ENCODE data around the gene CCL22. TPM values are rescaled to one million over a fixed set of nuclear protein-coding genes. Genes with fewer than 3 reads are reported as not detected.
A peak's percentile ranks its signal among the peaks of the same experiment; 100 is the strongest.

Gene CCL22
- total RNA-seq, 2 experiments from 2014 or later = not detected

DNA sequence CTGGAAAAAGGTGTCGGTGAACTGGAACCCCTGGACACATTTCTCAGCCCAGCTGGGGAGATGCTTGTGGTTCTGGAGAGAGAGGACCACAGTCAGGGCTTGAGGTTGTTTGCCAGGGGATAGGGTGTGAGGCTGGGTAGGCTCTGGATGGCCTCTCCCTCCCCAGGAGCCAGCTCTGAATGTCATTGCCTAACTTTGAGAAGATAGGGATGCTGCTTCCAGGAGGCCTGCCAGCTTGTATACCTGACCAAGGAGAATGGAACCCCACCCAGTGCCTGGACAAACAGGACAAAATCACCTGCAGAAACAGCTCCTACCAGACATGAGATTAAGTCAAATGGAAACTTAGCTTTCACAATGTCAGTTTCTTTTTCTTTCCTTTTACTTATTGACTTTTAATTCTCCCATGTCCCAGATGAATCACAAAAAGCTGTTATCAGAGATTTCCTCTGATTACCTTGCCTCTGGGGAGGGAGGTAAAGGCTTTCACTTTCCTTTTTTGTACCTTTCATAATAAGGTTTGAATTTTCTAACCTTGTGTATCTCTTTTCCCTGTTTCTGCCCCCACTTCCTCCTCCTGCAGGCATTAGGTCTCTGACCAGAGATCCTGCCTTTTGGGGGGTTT lies 44.3 kb upstream of the CCL22 start:
- Mint-ChIP-seq H3K27ac (peak overlapping the region; percentile 60), H3K4me3 (no peak overlapping the region), H3K27me3 (no peaks in the 10 kb centered on the region), H3K36me3 (ENCODE audit: low read depth) (no peaks in the 10 kb centered on the region), H3K9me3 (no peaks in the 10 kb centered on the region), H3K4me1 (ENCODE audit: low read depth) (peaks cover 14% of the 10 kb centered on the region)
- no peak for ATAC-seq (ENCODE audit: poor library complexity)
- intact Hi-C loops (cut with DNase I, micrococcal nuclease) = no loop called here
- H3K36me3 ChIP-seq (ENCODE audit: insufficient read depth, low read length) = no peaks in the 10 kb centered on the region
- ChIA-PET POLR2A (interaction anchor here (0.9 to 2.0 kb wide), 2 partner anchors 14 to 16 kb away, joined by 3 to 6 read pairs; no protein-coding TSS in a partner anchor), CTCF (interaction anchor here (1.1 kb wide), 1 partner anchor 13 kb away, joined by 3 read pairs; no protein-coding TSS in a partner anchor)
- TF ChIP-seq, protein P1, sequence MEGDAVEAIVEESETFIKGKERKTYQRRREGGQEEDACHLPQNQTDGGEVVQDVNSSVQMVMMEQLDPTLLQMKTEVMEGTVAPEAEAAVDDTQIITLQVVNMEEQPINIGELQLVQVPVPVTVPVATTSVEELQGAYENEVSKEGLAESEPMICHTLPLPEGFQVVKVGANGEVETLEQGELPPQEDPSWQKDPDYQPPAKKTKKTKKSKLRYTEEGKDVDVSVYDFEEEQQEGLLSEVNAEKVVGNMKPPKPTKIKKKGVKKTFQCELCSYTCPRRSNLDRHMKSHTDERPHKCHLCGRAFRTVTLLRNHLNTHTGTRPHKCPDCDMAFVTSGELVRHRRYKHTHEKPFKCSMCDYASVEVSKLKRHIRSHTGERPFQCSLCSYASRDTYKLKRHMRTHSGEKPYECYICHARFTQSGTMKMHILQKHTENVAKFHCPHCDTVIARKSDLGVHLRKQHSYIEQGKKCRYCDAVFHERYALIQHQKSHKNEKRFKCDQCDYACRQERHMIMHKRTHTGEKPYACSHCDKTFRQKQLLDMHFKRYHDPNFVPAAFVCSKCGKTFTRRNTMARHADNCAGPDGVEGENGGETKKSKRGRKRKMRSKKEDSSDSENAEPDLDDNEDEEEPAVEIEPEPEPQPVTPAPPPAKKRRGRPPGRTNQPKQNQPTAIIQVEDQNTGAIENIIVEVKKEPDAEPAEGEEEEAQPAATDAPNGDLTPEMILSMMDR (IDR thresholded peaks at IDR 0.05) = no peak
- H3K4me3 ChIP-seq (ENCODE audit: low read length) = no peak overlapping the region
- no peaks in the 10 kb centered on the region for H3K9me3 ChIP-seq (ENCODE audit: control insufficient read depth in 1 of 2, insufficient read depth in 1 of 2, low read length in 2 of 2)
- H3K27ac ChIP-seq (ENCODE audit: low read depth in 1 of 2, low read length in 2 of 2) = peak overlapping the region in 1 of 2 donors; percentile 6
- peaks cover 10% of the 10 kb centered on the region for H3K4me1 ChIP-seq (ENCODE audit: insufficient read depth, low read length)
- no peaks in the 10 kb centered on the region for H3K27me3 ChIP-seq (ENCODE audit: control insufficient read depth in 1 of 2, insufficient read depth in 2 of 2, low read length in 2 of 2)
- peak in 1 of 14 experiments; percentile 36 for DNase-seq

DNA sequence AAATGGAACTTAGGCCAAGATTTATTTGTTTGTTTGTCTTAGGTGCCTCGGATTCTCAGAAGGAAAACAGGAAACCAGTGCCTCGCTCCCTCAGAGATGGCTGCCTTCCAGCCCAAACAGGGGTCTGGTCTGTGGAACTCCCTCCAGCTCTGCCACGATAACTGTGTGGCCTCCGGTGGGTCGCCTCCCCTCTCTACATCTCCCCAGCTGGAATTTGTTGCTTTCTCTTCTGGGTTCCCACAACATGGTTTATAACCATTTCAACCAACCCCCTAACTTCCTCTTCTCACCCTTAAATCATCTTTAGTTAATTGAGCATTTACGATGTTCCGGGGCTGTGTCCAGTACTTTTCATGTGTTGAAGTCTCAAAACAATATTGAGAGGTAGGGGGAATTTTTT lies 43.2 kb upstream of the CCL22 start:
- Mint-ChIP-seq H3K27me3 (no peaks in the 10 kb centered on the region), H3K9me3 (no peaks in the 10 kb centered on the region), H3K4me1 (ENCODE audit: low read depth) (peaks cover 14% of the 10 kb centered on the region), H3K36me3 (ENCODE audit: low read depth) (no peaks in the 10 kb centered on the region), H3K27ac (no peak overlapping the region), H3K4me3 (no peak overlapping the region)
- H3K4me3 ChIP-seq (ENCODE audit: low read length) = no peak overlapping the region
- DNase-seq (no peak), ATAC-seq (ENCODE audit: poor library complexity) (no peak)
- H3K27ac ChIP-seq (ENCODE audit: low read depth in 1 of 2, low read length in 2 of 2) = no peak overlapping the region
- intact Hi-C loops (cut with DNase I, micrococcal nuclease) = no loop called here
- H3K4me1 ChIP-seq (ENCODE audit: insufficient read depth, low read length) = peaks cover 6% of the 10 kb centered on the region
- POLR2A ChIA-PET = no interaction called here
- no peaks in the 10 kb centered on the region for H3K36me3 ChIP-seq (ENCODE audit: insufficient read depth, low read length)
- no peaks in the 10 kb centered on the region for H3K9me3 ChIP-seq (ENCODE audit: control insufficient read depth in 1 of 2, insufficient read depth in 1 of 2, low read length in 2 of 2)
- TF ChIP-seq, protein P1 (IDR thresholded peaks at IDR 0.05) = no peak
- H3K27me3 ChIP-seq (ENCODE audit: control insufficient read depth in 1 of 2, insufficient read depth in 2 of 2, low read length in 2 of 2) = no peaks in the 10 kb centered on the region
- CTCF ChIA-PET = no interaction called here

DNA sequence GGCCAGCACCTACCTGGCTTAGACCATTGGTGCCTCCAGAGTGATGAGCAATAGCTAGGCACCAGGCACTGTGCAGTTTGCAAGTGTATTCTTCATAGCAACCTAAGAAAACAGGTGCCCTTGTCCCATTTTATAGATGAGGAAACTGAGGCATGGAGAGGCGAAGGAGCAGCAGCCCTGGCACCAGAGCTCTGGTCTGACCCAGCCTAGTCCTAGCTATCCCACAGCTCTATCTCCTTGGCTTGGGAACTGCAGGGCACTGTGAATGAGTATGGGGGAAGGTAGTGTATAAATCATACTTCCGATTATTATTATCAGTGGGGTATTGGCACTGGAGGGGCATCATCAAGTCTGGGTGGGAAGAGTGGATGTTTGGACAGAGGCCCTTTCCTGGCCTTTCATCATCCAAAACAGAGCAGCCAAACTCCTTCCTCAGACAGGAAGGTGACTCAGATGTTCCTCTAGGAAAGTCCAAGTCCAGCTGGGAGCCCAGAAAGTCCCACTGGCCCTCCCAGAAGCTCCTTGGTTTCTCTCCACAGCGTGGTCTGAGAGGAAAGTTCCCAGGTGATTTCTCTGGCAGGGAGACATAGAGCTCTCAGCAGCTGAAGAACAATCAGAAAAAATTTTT lies 42.1 kb upstream of the CCL22 start:
- ATAC-seq (ENCODE audit: poor library complexity) = no peak
- Histone ChIP-seq H3K9me3 (ENCODE audit: control insufficient read depth in 1 of 2, insufficient read depth in 1 of 2, low read length in 2 of 2) (no peaks in the 10 kb centered on the region), H3K36me3 (ENCODE audit: insufficient read depth, low read length) (no peaks in the 10 kb centered on the region), H3K27me3 (ENCODE audit: control insufficient read depth in 1 of 2, insufficient read depth in 2 of 2, low read length in 2 of 2) (no peaks in the 10 kb centered on the region), H3K4me3 (ENCODE audit: low read length) (no peak overlapping the region), H3K4me1 (ENCODE audit: insufficient read depth, low read length) (peaks cover 6% of the 10 kb centered on the region), H3K27ac (ENCODE audit: low read depth in 1 of 2, low read length in 2 of 2) (no peak overlapping the region)
- no peak for DNase-seq
- Mint-ChIP-seq H3K4me1 (ENCODE audit: low read depth) (peaks cover 14% of the 10 kb centered on the region), H3K27me3 (no peaks in the 10 kb centered on the region), H3K4me3 (no peak overlapping the region), H3K9me3 (no peaks in the 10 kb centered on the region), H3K36me3 (ENCODE audit: low read depth) (no peaks in the 10 kb centered on the region), H3K27ac (no peak overlapping the region)
- TF ChIP-seq, protein P1 (IDR thresholded peaks at IDR 0.05) = no peak
- CTCF ChIA-PET = no interaction called here
- POLR2A ChIA-PET = no interaction called here
- intact Hi-C loops (cut with DNase I, micrococcal nuclease) = no loop called here
